ENCODE measurements around the gene GTF2H4.
"Not testable (repeated sequence)": the region's sequence is repeated elsewhere in the genome, so short reads cannot be mapped to it uniquely, and the experiment has no call there.

GTF2H4 gene

DNA sequence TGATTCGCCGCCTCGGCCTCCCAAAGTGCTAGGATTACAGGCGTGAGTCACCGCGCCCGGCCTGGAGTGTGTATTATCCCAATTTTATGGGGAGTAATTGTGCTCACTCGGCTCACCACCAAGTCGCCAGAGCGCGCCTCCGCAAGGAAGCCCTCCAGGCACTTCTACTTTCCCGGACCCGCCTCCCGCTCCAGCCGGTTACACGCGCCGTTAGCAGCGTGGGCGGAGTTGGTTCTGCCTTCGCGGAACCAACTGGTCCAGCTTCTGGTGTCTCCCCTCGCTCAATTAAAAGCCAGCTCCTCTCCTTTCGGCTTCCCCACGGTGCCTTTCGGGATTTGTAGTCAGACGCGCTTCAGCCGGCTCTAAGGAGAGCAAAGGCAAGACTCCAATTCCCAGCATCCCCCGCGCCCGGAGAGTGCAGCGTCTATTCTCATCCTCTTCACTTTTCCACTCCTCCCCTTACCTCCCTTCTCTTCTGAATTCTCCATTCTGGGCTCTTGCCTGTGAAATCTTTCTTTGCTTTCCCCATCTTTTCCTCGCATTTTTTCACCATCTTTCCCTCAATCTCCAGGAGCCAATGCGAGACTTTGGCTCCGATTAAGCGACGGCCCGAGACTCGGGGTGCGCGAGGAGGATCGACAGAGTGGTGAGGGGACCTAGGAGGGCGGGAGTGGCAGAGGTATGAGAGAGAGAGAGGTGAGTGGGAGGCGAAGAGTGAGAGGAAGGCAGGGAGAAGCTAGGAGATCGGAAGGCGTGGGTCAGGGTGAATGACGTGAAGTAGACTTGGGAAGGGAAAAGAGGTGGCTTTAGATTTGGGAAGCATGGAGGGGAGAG is at the start of gene GTF2H4:
GTF2H4 (plus strand) TSS at position 450 of the 834 bp plus-strand sequence.
- Histone ChIP-seq H3K4me2 (ENCODE audit: low read length) (peak within 1 kb of the TSS; percentile 69), H3K79me2 (peaks cover 5% of the 10 kb centered on the region), H3K27me3 (ENCODE audit: control insufficient read depth, insufficient read depth, low read length) (no peaks in the 10 kb centered on the region), H2AFZ (peak within 1 kb of the TSS; percentile 95), H3K9ac (peak within 1 kb of the TSS; percentile 47), H3K4me3 (ENCODE audit: low read depth, low read length) (peak within 1 kb of the TSS; percentile 92), H3K27ac (peak within 1 kb of the TSS; percentile 64), H3K36me3 (ENCODE audit: control insufficient read depth, insufficient read depth, low read length) (no peaks in the 10 kb centered on the region), H3K9me3 (ENCODE audit: control insufficient read depth, low read length) (no peaks in the 10 kb centered on the region), H3K4me1 (no peaks in the 10 kb centered on the region)
- TF ChIP-seq, protein P1, sequence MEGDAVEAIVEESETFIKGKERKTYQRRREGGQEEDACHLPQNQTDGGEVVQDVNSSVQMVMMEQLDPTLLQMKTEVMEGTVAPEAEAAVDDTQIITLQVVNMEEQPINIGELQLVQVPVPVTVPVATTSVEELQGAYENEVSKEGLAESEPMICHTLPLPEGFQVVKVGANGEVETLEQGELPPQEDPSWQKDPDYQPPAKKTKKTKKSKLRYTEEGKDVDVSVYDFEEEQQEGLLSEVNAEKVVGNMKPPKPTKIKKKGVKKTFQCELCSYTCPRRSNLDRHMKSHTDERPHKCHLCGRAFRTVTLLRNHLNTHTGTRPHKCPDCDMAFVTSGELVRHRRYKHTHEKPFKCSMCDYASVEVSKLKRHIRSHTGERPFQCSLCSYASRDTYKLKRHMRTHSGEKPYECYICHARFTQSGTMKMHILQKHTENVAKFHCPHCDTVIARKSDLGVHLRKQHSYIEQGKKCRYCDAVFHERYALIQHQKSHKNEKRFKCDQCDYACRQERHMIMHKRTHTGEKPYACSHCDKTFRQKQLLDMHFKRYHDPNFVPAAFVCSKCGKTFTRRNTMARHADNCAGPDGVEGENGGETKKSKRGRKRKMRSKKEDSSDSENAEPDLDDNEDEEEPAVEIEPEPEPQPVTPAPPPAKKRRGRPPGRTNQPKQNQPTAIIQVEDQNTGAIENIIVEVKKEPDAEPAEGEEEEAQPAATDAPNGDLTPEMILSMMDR (IDR thresholded peaks at IDR 0.05): no peak

DNA sequence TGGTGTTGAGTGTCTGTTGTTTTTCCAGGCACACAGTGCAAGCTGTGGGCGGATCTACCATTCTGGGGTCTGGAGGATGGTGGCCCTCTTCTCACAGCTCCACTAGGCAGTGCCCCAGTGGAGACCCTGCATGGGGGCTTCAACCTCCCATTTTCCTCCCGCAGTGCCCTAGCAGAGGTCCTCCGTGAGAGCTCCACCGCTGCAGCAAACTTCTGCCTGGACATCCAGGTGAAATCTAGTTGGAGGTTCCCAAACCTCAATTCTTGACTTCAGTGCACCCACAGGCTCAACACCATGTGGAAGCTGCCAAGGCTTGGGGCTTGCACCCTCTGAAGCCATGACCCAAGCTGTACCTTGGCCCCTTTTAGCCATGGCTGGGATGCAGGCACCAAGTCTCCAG is 48.3 kb upstream of the GTF2H4 start:
- not testable (repeated sequence) for H3K4me2 ChIP-seq (ENCODE audit: low read length); H3K9ac ChIP-seq; H2AFZ ChIP-seq; H3K27ac ChIP-seq; H3K36me3 ChIP-seq (ENCODE audit: control insufficient read depth, insufficient read depth, low read length); H3K4me3 ChIP-seq (ENCODE audit: low read depth, low read length); H3K27me3 ChIP-seq (ENCODE audit: control insufficient read depth, insufficient read depth, low read length); H3K79me2 ChIP-seq; H3K9me3 ChIP-seq (ENCODE audit: control insufficient read depth, low read length)
- H3K4me1 ChIP-seq: peaks cover 27% of the 10 kb centered on the region

DNA sequence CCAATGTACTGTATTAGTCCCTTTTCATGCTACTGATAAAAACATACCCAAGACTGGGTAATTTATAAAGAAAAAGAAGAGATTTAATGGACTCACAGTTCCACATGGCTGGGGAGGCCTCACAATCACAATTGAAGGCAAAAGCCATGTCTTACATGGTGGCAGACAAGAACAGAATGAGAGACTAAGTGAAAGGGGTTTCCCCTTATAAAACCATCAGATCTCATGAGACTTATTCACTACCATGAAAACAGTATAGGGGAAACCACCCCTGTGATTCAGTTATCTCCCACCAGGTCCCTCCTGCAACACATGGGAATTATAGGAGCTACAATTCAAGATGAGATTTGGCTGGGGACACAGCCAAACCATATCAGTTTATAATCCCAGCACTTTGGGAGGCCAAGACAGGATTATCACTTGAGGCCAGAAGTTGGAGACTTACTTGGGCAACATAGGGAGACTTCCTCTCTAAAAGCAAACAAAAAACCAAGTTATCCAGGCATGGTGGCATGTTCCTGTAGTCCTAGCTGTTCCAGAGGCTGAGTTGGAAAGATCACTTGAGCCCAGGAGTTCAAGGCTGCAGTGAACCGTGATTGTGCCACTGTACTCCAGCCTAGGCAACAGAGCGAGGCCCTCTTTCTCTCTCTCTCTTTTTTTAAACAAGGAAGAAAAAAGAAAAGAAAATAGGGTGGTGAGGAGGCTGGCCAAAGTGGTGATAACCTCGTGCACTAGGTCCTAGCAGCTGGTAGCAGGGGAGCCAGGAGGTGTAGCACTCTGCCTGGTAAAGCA is 46.6 kb upstream of the GTF2H4 start:
- Histone ChIP-seq H3K4me3 (ENCODE audit: low read depth, low read length) (no peak overlapping the region), H3K4me2 (ENCODE audit: low read length) (no peak overlapping the region), H3K9me3 (ENCODE audit: control insufficient read depth, low read length) (no peaks in the 10 kb centered on the region), H3K36me3 (ENCODE audit: control insufficient read depth, insufficient read depth, low read length) (no peaks in the 10 kb centered on the region), H3K9ac (no peak overlapping the region), H3K4me1 (peaks cover 17% of the 10 kb centered on the region), H3K27ac (no peak overlapping the region), H3K79me2 (no peaks in the 10 kb centered on the region), H2AFZ (peak overlapping the region; percentile 29), H3K27me3 (ENCODE audit: control insufficient read depth, insufficient read depth, low read length) (no peaks in the 10 kb centered on the region)
- TF ChIP-seq, protein P1 (IDR thresholded peaks at IDR 0.05): no peak

DNA sequence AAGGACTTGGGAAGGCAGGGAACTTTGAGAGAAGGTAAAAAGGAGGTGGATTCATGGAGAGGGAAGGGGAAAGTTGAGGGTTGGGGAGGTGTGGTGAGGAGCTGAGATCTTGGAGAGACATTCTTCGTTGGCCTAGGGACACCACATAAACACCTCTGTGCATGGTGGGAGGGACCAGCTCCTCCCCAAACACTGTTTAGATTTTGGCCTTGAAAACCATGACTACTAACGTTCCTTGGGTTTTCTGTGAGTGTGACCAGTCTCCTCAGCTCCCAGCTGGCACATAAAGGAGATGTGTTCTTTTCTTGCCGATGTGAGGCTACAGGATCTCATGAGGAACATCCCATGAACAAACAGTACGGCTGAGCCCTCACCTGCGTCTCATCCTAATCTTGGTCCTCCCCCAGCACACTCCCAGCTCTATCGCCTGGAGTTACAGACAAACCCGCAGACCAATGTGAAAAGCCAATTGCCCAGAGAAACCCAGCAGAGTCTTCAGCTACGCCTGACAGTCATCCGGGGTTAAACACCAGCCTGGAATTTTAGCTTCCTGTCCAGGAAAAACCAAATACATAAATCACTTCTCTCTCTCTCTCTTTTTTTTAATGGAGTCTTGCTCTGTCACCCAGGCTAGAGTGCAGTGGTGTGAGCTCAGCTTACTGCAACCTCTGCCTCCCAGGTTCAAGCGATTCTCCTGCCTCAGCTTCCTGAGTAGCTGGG is 45.7 kb upstream of the GTF2H4 start:
- Histone ChIP-seq H3K36me3 (ENCODE audit: control insufficient read depth, insufficient read depth, low read length) (no peaks in the 10 kb centered on the region), H3K27me3 (ENCODE audit: control insufficient read depth, insufficient read depth, low read length) (no peaks in the 10 kb centered on the region), H2AFZ (peak overlapping the region; percentile 29), H3K27ac (no peak overlapping the region), H3K4me3 (ENCODE audit: low read depth, low read length) (no peak overlapping the region), H3K9me3 (ENCODE audit: control insufficient read depth, low read length) (no peaks in the 10 kb centered on the region), H3K4me2 (ENCODE audit: low read length) (no peak overlapping the region), H3K4me1 (peaks cover 8% of the 10 kb centered on the region), H3K79me2 (no peaks in the 10 kb centered on the region), H3K9ac (no peak overlapping the region)
- TF ChIP-seq, protein P1 (IDR thresholded peaks at IDR 0.05): no peak

DNA sequence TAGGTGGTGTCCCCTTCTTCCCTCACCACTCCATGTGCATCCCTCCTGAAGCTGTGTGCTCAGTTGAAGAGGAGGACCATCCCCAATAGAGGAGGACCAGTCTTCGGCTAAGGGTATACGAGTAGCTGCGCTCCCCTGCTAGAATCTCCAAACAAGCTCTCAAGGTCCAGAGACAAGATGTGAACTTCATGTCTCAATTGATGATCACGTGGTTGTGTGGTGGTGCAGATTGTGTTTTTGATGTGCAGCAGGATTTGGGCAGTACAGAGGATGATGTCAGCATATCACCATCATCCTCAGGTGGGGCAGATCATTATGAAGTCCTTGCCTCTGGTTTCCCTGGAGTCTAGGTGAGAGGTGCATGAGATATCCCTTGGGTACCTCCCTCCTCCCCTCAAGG is 43.7 kb upstream of the GTF2H4 start:
- TF ChIP-seq, protein P1 (IDR thresholded peaks at IDR 0.05): no peak
- Histone ChIP-seq H3K27me3 (ENCODE audit: control insufficient read depth, insufficient read depth, low read length) (no peaks in the 10 kb centered on the region), H3K4me3 (ENCODE audit: low read depth, low read length) (no peak overlapping the region), H3K9ac (no peak overlapping the region), H2AFZ (no peak overlapping the region), H3K4me1 (no peaks in the 10 kb centered on the region), H3K36me3 (ENCODE audit: control insufficient read depth, insufficient read depth, low read length) (no peaks in the 10 kb centered on the region), H3K9me3 (ENCODE audit: control insufficient read depth, low read length) (no peaks in the 10 kb centered on the region), H3K79me2 (no peaks in the 10 kb centered on the region), H3K27ac (no peak overlapping the region), H3K4me2 (ENCODE audit: low read length) (no peak overlapping the region)

DNA sequence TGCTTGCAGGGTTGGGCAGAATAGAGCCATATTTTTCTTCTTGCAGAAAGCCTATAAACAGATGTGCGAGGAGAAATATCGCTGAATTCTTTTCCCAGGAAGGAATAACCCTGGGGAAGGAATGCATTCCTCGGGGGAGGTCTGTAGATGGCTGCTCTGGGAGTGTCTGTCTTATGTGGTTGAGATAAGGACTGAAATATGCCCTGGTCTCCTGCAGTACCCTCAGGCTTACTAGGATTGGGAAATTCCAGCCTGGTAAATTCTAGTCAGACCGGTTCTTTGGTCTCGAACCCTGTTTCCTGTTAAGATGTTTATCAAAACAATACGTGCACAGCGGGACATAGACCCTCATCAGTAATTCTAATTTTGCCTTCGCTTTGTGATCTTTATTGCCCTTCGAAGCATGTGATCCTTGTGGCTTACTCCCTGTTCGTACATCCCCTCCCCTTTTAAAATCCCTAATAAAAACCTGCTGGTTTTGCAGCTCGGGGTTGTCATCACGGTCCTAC is 38.7 kb upstream of the GTF2H4 start:
- H3K27ac ChIP-seq; H3K4me3 ChIP-seq (ENCODE audit: low read depth, low read length); H3K4me1 ChIP-seq; H3K9ac ChIP-seq; H3K79me2 ChIP-seq; H3K4me2 ChIP-seq (ENCODE audit: low read length); H3K9me3 ChIP-seq (ENCODE audit: control insufficient read depth, low read length); H2AFZ ChIP-seq; H3K36me3 ChIP-seq (ENCODE audit: control insufficient read depth, insufficient read depth, low read length); H3K27me3 ChIP-seq (ENCODE audit: control insufficient read depth, insufficient read depth, low read length): not testable (repeated sequence)
